Amniotic epithelial cell (primary cell): ENCODE measurements around the gene PTPRN2.

Experiments used
- DNase-seq: peaks from one replicate; pipeline ENCODE4 v3.0.0-alpha.2; 2010; ENCODE audit warnings: low read depth

Gene PTPRN2

DNA sequence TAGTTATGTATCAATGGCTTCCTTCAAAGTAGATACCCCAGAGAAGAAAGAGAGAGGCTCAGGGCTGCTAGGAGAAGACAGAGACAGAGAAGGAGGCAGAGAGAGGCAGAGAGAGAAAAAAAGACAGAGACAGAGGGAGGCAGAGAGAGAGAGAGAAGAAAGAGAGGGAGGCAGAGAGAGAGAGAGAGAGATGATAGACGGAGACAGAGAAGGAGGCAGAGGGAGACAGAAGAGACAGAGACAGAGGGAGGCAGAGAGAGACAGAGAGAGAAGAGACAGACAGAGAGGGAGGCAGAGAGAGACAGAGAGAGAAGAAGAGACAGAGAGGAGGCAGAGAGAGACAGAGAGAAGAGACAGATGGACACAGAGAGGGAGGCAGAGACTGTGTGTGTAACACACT is 1062.9 kb downstream of the PTPRN2 start:
- DNase-seq = no peak

DNA sequence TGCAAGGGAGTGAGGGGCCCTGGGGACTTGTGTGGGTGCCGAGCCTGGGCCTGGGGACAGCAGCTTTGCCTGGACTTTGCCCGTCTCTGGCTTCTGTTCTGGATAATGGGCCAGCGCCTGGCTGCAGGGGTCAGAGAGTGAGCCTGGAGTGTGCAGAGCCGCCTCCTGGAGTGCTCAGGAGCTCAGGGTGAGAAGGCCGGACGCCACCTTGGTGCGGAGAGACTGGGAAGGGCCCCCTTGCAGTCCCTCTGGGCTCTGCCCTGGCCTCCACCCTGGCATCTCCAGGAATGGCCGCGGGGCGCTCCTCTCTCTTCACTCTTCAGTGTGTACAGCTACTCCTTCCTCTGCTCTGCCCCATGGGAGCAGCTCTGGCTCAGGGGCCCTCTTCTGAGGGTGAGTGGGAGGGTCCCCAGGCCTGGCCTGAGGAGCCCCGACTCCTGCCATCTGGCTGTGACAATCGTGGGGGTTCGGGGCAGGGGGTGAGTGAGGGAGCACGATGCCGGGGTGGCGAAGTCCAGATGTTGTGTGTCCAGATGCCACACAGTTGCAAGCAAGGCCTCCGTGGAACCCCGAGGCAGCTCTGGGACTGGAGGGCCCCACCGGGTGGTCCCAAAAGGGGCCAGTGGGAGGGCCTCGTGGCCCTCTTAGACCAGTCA is 1063.7 kb downstream of the PTPRN2 start:
- DNase-seq = no peak

DNA sequence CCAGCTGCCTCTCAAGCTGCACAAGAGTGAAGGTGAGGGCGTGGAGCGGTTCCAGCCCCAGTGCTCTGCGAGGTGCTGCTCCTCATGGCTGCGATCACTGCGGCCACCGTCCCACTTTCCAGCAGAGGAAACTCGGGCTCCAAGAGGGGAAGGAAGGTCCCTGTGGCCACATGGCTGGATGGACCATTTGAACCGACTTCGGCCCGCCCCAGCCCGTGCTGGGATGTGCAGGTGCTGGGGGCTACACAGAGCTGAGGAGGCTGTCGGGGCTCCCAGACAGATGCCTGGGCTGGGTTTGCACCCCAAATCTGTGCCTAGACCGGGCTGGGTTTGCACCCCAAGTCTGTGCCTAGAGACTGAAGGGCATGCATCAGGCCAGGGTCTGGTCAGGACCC is 1064.3 kb downstream of the PTPRN2 start:
- DNase-seq = no peak

DNA sequence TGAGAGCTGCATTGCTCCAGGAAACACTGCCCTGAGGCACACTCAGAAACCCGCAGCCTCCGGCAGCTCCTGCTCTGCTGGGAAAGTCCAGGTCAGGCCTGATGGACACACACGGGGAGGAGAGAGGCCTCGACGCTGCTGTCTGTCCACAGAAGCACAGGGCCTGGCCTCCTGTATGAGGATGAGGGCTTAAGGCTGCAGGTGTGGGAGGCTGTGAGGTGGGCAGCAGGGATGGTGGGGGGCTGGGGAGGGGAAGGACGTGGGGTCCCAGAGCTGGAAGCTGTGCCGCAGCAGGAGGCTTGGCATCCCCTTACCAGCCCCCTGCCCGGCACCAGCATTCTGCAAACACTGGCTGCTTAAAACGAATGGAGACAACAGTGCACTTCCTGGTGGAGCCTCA is 1064.7 kb downstream of the PTPRN2 start:
- DNase-seq = no peak

DNA sequence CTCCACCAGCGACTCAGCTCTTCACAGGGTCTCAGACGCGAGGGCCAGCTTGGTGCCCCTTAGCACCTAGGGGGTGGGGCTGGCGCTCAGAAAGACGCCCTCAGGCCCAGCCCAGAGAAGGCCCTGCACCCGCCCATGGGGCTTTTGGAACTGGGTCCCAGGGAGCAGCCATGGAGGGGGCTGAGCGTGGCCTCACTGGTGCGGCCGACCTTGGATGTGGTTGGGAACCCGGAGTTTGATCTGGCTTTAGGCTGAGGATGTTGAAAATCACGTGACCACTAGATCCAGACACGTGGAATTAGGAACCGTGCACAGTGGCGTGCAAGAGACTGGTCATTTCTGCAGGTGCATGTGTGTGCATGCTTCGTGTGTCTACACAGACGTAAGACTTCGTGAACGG is 1065.4 kb downstream of the PTPRN2 start:
- no peak for DNase-seq

DNA sequence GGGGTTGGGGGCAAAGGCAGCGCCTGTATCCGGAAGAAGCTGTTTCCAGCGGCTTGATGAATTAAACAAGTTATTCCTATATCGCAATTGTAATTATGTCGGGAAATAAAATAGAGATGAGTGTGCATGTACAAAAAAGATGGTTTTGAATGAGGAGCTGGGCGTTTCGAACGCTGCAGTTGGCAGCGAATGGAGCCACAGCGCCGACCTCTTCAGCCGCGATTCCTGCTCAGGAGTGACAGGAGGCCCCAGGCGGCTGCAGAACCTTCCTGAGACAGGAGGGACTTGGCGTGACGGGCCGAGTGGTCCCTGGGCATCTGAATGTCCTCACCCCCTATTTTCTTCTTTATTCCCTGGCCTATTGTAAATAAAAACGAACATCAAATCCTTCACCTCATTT is 1065.9 kb downstream of the PTPRN2 start:
- DNase-seq = no peak

DNA sequence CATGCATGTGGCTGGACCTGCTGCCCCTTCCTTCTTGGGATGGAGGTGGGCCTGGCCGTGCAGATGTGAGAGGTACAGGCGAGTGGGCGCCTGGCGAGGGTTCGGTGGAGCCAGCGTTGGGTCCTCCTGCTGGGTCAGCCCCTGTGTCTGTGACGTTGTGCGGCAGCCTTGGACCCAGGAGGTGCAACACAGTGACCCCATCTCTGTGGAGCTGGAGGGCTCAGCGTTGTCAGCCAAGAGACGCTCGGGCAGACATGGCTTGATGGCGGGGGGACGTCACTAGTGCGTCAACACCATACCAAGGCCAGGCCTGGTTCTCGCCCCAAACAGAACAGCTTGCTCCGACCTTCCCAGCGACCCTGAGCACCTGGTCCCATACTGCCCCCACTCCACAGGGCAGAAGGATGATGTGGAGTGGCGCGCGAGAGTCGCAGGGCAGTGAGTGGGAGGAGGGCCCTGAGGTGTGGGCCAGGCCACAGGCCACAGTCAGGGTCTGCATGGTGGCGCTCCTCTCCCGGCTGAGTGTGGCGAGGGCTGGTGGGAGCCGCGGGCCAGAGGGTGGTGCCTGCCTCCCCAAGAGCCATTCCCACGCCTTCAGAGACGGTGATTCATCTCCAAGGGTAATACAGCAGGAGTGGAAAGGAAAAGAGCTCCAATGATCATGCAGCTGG is 1066.4 kb downstream of the PTPRN2 start:
- DNase-seq = no peak

DNA sequence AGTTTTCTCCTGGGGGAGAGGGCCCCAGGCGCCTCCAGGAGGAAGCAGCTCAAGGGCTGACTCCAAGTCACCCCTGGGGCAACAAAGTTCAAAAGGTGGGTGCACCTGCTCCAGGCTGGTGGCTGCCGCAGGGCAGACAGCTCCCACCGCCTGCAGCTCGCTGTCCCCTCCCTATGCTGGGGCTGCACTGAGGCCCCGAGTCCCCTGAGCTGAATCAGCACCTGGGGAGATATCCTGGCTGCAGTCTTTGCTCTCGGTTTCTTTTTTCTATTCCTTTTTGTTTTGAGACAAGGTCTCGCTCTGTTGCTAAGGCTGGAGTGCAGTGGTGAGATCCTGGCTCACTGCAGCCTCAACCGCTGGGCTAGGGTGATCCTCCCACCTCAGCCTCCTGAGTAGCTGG is 1067.4 kb downstream of the PTPRN2 start:
- DNase-seq = no peak

DNA sequence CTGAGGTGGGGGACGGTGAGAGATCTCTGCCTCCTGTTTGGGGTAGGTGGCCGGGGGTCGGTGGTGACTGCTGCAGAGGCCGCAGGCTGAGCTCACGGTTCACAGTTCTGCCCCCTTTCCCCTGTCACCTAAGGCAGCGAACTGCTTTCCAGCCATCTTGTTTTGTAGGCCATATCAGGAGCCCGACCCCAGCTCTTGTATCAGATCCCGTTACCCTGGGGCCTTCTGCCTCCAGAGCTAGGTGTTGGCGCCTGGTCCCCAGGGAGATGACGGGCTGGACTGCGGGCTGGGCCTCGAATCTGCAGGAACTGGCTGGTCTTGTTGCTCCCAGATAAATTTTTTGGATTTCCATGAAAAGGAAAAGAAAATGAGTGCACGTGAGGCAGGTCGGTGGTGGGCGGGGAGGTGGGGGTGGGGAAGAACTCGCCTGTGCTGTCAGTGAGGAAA is 1067.8 kb downstream of the PTPRN2 start:
- DNase-seq = no peak

DNA sequence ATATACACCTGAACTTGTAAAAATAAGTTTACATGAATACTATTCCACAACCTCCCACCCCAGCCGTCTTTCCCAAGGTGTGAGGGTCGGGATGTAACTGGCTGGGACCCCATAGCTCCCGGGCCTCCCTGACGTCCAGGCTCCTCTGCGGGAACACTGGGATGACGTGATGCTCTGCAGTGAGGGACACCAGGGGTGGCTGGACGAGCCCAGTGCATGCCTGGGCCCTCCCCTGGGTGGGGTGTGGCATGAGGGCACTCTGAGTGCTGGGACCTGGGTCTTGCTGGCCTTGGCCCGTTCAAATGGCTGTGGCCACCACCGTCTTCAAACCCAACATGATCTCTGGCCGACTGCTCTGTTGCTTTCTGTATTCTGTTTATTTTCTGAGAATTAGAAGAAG is 1068.4 kb downstream of the PTPRN2 start:
- no peak for DNase-seq

DNA sequence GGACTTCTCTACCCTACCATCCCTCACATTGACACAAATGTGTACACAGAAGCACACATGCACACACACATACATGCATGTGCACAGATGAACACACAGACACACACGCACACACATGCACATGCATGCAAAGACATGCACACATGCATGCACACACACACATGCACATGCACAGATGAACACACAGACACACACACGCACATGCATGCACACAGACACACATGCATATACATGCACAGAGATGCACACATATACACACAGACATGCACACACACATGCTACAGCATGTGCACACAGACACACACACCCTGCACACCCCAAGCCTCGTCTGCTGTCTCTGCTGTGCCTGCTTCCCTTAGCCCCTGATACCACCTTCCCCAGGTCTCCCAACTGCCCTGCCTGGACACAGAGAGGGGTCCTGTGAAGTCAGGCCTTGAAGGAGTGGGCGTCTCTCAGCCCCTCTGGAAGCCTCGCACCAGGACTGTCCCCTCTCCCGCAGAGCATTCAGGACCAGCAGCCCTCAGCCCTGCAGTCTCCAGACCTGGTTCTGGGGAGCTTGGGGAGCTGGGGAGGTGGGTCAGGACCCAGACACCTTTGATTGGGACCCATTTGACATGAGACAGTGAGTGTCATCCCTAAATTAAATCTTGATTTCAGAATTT is 1069.0 kb downstream of the PTPRN2 start:
- no peak for DNase-seq

DNA sequence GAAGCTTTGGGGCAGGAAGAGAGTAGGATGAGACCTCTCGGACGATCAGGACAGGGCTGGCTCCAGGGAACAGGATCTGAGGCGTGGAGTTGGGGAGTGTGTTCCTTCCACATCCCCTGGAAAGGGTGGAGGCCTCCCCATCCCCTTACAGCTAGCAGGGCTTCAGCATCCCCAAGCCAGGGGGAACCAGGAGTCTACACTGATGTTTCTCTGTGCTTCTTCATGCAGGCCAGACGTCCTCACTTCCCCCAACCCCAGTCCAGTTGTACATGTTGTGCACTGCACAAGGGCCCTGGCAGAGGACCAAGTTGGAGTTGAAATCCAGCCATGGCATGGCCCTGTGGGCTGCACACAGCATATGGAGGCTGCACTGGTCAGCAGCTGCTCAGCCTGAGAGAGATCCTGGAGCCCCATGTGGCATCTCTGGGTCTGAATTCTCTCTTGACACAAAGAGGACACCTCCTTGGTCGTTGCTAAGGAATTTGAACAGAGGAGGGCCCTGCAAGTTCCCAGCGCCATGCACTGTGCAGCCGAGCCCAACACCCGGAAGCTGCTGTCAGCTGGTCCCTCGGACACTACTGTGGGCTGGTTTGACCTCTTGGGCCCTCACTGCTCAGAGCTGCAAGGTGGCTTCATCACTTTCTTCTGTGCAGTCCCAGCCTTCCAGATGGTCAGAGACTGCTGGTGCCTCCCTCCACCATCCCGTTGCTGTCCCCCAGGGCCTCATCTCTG is 1069.7 kb downstream of the PTPRN2 start:
- DNase-seq = no peak

DNA sequence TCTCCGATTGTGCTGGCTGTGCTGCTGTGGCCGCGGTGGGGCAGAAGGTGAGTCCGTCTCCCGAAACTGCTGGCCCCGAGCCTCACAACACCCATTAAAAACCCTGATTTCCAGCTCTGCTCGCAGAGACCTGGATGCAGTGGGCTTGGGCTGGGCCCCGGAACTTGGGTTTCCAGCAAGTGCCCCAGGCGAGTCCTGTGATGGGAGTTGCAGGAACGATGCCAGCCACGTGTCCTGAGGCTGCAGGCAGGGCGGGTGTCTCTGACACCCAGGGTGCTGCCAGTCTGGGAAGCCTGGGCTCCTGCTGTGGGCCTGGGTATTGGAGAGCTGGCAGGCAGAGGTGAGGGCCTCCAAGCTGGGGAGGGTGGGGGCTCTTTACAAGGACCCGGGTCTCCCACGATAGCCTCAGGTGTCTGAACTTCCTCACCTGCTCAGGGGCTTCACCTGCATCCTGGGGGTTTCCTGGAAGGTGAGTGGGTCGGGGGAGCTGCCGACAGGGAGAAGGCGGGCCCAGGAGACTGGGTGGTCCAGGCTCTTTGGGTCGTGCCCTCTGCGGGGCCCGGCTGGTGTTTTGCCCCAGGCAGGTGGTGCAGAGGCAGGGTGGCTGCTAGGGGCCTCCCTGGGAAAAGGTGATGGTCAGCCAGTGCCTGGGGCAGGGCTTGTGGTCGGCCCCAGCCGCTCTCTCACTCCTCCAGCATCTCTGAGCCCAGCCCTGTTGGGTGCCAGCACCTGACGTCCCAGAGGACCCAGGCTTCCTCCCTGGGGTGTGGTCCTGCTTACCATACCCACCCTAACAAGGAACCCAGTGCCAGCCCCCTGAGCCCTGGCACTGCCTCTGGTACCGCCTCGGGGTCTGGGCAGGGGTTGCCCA is 1070.5 kb downstream of the PTPRN2 start:
- no peak for DNase-seq

DNA sequence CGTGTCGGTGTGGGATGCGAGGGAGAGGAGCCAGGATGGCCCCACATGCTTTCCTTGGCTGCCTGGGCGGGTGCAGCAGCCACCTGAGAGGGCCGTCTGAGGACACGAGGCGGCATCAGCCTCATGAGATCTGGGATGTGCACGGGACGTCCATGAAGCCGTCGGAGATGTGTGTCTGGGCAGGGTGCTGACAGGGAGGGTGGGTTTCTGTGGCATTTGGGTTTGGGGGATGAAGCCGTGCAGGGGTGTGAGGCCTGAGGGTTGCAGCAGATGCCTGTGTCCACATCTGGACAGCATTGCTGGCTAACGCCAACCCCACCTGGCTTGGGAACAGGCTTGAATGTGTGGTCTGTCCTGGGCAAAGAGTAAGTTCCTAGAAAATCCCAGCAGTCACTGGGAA is 1071.3 kb downstream of the PTPRN2 start:
- no peak for DNase-seq

DNA sequence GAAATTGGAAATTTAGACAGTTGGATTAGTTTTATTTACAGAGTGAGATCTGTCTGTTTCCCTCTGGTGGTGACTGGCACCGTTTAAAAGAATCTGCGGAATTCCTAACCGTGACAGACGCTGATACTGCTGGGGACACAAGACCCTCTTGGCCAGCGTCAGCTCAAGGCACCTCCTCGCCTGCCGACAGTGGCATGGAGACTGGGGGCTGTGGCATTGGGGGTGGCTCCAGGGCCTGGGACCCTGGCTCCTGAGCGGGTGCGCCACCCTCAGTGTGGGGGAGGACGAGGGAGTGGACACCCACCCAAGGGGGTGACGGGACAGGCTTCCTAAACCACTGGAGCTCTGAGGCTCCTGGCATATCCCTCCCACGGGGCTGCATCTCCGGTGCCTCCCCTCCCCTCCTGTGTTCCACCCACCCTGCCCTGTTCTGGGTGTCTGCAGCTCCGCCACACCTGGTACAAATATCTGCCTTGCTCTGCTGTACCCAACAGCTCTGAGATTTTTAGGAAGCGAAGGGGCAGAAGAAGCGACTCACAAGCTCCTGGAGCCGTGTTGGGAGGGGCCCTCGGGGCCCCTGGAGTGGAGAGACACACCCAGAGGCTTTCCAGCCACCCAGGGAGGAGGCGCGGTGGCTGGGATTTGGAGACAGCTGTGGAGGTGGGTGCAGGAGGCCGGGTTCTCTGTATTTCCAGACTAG is 1072.1 kb downstream of the PTPRN2 start:
- no peak for DNase-seq

DNA sequence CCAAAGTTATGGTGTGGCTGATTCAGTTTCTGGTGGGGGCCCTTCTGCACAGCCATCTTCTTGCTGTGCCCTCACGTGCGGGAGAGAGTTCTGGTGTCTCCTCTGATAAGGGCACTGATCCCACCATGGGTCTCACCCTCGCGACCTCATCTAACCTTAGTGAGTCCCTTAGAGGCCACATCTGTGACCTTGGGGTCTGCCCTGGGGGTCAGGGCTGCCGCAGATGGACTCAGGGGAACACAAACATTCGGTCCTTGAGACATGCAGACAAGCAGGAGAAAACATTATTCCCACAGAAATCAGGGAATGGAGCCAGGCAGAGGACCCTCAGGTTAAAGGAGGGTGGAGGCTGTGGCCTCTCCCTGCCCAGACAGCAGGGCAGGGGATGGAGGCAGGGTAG is 1072.9 kb downstream of the PTPRN2 start:
- no peak for DNase-seq

DNA sequence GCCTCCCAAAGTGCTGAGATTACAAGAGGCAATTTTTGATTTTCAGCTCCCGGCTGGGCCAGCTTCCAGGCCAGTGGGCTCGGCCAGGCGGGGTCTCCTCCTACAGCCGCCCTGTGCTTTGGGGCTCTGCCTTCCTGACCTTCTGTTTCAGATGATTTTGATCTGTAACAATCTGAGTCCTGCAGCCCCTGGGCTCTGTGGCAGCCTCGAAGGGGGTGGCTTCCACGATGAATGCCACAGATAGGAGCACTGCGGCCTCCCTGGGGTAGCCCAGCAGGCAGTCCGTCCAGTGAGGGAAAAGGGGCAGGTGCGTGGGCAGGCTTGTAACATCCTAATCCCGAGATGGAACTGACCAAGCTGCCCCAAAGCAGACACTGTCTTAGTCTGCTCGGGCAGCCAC is 1073.3 kb downstream of the PTPRN2 start:
- DNase-seq = no peak

DNA sequence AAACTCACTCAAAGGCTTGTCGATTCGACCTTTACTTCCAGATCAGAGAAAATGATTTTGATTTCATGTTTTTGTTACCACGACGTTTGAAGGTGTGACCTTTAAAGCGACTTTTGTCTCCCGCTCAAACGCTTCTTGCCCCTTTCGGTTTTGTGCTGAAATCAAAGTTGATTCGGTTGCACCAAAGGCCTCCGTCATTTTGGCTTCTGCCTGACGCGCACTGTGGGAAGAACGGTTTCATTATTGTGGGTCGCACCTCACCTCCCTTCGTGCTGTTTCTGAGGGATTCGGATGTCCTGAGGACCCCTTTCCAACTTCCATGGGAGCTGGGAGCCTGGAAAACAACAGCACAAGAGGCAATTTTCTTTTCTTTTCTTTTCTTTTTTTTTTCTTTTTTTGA is 1073.9 kb downstream of the PTPRN2 start:
- DNase-seq = no peak

DNA sequence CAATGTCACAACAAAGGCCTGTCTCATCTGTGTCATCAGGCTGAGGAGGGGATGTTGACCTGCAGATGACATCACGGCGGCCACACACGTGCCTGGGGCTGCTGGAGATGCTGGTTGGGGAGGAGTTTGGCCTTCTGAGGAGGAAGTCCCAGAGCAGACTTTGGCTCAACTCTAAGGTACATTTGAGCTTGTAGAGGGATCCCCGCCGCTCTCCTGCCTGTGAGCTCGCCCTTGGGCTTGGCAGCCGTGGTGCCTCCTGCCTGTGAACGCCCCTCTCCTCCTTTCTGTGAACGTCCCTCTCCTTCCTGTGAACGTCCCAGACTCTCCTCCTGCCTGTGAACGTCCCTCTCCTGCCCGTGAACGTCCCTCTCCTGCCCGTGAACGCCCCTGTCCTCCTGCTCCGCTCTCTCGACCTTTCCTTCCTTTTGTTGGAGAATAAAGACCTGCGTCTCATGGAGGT is 1074.4 kb downstream of the PTPRN2 start:
- DNase-seq = no peak

DNA sequence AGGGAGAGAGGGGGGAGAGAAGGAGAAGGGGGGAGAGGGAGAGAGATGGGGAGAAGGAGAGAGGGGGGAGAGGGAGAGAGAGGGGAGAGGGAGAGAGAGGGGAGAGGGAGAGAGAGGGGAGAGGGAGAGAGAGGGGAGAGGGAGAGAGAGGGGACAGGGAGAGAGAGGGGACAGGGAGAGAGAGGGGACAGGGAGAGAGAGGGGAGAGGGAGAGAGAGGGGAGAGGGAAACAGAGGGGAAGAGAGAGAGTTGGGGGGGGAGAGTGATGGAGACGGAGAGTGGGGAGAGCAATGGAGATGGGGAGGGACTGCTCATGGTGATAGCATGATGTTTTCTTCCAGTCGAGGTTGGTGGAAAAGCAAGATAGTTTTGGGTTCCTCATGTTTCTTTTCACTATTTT is 1078.4 kb downstream of the PTPRN2 start:
- DNase-seq = no peak

DNA sequence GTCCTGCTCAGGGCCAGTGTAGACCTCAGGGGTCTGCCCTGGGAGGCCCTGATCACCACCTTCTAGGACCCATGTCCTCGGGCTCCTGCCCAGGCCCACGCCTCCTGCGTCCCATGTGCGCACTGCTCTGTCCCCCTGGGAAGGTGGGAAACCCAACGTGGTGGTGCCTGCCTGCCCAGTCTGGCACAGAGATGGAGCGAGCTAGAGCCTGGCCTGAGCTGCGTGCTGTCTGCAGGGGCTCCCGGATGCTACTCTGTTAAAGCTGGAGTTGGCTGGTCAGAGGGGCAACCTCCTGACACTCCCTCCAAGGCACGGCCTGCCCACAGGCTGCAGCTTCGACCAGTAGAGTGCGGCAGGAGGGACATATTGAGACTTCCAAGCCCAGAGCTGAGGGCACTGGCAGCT is 1079.1 kb downstream of the PTPRN2 start:
- no peak for DNase-seq
